GM18520 (cell line): ENCODE data around the gene SFT2D1.

Experiments
- ATAC-seq: cut with Tn5 transposase; IDR thresholded peaks from one replicate; pipeline ENCODE4 v1.9.1; 2021; ENCODE audit not compliant: unreplicated experiment

Gene SFT2D1

DNA sequence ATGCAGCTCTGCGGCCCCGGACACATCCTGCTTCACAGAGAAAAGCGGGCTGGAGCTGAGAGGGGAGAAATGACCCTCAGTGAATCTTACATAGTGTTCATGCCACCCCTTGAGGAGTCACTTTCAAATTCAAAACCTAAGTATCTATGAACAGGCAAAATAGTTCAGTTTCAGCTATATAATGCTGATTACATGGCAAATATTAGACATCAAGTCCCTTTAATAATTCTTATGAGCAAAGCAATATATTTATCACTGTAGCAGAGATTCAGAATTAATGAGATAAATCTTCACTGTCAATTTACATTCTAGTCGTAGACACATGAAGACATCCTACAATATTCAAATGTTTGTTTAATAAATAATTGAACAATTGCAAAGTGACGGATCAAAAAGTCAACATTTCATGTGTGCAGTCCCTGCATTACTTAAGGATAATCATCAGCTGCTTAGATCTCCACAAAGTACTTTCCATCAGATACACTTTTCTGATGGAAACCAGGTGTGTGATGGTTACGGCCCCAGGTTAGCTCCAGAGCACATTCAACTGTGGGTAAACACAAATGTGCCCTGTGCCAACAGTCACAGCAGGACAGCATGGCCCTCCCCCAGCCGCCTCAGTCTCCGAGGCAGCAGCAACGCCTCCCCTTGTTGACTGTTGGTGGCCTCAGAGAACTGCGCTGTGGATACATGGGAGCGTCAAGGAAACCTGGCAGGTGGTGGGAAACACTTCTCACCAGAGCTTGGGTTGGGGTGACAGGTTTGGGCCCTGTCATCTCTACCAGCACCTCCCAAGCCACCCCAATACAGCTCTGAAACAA is 33.4 kb downstream of the SFT2D1 start:
- no peak for ATAC-seq

DNA sequence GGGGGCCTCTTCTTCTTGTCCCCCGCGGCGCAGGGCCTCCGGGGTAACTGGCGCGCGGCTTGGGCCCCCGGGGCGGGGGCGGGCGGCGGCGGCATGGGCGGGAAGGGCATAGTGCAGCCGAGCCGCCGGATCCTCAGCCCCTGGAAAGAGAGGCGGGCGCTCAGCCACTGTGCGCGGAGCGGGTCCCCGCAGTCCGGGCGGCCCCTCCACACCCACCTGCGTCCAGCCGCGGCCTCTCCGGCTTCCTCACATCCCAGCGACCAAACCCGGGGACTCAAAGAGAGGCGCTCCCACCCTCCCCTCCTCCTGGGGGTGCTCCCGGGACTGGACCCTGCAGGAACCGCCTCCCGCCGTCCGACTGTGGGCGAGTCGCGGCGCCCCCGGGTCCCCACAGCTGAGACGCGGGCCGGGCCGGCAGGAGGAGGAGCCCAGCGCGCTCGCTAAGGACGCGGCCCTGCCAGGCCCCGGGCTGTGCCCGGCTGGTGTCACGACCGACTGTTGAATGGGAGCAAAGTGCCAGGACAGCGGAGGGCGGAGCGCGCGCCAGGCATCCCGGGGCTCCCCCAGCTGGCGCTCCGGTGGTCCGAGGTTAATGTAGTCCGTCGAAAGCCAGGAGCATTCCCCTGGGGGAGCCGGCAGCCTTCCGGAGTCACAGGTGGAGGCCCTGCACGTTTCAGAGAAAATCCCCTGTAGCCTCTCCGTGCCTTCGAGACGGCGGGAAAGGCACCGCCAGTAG is 34.1 kb downstream of the SFT2D1 start, which contains the start of gene PRR18:
Gene PRR18 (minus strand): TSS at position 360 of the 736 bp plus-strand sequence. CDS start 250 bp downstream, at position 110.
- ATAC-seq = no peak

DNA sequence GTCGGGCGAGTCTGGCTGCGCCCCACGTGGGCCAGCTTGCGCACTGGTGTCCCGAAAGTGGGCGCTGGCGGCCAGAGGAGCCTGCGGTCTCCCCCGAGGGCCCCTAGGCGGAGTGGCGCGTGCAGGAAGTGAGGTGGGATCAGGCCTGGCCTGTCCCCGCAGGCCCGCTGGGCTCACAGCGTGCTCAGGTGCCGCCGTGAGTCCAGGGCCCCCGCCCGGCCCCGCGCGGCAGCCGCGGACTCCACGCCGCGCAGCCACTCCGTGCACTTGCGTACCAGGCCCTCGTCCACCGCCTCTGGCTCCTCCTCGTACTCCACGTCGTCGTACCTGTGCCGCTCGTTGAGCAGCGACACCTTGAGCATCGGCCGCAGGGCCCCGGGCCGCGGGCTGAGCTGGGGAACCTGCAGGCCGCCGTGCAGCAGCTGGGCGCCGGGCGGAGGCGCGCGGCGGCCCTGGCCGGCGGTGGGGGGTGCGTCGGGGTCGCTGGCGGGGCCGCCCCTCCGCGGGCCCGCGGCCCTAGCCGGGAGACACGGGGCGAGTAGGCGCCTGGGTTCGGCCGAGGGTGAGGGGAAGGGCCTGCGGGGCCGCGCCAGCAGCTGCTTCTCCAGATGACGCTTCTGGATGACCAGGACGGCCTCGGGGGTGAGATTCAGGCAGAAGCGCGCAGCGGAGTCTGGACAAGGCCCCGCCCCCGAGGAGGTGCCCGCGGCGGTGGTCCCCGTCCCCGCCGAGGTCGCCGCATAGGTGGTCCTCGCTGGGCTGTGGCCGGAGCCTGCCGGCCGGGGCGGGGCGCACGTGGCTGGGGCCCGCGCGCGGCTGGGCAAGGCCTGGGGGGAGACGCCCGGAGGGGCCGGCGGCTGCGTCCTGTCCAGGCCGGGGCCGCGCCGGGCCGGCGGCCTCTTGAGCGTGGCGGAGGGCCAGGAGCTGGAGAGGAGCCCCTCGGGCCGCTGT is 35.0 kb downstream of the SFT2D1 start:
- no peak for ATAC-seq

GRCh38 chr6:166306378-166307081 is 35.8 kb downstream of the SFT2D1 start:
- no peak for ATAC-seq

- ATAC-seq = no peak
Measured at GRCh38 chr6:166305562-166306117, 36.7 kb downstream of the SFT2D1 start.

GRCh38 chr6:166304106-166304505 is 38.2 kb downstream of the SFT2D1 start:
- no peak for ATAC-seq

DNA sequence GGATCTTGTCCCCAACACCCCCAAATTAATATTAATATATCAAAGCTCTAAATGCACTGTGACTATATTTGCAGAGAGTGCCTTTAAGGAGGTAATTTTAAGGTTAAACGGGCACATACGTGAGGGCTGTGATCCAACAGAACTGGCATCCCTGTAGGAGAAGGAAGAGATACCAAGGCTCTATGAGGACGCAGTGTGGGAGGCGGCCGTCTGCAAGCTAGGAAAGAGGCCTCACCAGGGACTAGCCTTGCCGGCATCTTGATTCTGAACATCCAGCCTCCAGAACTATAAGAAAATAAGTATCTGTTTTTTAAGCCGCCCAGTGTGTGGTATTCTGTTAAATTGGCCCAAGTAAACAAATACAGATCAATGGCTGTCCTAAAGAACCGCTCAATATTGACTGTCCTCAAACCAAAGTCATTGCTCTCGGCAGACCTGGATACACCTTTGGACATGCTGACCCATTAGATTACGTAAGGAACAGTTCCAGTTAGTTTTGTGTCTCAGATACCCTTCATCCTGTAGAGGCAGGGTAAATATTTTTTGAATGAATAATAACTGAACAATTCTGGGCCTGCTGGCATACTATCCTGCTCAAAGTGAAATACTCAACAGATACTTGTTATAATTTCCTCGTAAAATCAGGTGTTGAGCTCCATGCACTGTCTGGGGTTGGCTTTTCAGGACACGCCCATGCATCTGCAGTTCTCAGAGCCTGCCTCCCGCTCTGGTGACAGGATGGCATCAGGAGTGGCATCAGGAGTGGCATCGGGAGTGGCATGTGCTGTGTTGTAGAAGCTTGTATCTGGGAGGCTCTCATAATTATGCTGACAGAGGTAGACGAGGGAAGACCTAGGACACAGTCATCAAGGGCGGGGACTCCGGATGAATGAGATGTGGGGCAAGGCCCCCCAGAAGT is 40.5 kb downstream of the SFT2D1 start:
- ATAC-seq = no peak

- no peak for ATAC-seq
Measured at GRCh38 chr6:166300357-166300987, 41.9 kb downstream of the SFT2D1 start.

DNA sequence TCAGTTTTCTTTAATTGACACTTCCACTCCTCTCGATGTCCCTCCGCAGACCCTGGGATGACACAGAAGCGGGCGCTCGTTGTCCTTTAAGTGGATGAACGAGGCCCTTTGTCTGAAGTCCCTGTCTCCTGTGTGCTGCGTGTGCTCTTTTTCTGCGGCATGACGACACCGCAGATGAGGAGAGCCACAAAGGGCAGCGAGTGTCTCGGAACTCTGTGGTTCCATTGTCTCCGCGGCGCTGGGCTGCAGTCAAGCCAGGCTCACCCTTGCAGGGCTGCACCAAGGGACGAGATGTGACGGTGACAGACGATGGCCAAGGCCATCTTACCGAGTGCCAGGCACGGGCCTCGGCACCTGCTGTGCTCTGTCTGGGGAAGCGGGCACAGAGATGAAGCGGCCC is 44.7 kb downstream of the SFT2D1 start:
- no peak for ATAC-seq

DNA sequence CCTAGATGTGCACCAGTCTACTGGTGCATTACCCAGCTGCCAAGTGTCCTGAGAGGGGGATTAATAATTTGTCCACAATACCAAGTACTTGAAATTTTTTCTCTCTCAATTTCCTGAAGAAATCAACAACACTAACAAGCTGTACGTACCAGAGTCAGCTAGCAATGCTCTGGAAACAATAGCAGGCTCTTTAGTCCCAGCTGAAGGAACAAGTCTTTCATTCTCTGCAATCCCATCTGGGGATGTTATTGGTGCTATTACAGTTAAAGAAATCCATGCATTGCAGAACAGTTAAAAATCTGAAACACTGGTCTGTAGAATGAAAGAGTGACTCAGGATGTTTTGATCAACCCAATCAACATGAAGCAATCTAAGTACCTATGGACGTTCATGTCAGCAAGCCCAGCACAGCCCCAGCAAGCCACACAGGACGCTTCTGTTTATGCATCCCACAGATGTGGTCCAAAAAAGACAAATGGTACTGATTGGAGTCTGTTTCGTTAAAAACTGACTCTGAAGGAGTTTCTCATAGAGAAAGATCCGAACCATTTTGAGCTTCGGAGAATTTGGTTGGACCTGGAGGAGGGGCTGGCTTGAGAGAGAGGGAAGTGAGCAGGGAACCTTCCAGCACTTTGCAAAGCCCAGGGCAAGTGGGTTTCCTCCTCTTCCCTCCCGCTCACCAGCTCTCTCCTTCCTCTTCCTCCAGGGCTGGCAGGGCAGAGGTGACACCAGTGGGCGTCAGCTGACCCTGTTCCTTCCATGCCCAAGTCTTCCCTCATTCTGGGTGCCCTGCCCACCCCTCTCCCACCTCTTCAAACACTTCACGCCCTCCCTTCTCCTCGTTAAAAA is 46.1 kb downstream of the SFT2D1 start:
- ATAC-seq = no peak

DNA sequence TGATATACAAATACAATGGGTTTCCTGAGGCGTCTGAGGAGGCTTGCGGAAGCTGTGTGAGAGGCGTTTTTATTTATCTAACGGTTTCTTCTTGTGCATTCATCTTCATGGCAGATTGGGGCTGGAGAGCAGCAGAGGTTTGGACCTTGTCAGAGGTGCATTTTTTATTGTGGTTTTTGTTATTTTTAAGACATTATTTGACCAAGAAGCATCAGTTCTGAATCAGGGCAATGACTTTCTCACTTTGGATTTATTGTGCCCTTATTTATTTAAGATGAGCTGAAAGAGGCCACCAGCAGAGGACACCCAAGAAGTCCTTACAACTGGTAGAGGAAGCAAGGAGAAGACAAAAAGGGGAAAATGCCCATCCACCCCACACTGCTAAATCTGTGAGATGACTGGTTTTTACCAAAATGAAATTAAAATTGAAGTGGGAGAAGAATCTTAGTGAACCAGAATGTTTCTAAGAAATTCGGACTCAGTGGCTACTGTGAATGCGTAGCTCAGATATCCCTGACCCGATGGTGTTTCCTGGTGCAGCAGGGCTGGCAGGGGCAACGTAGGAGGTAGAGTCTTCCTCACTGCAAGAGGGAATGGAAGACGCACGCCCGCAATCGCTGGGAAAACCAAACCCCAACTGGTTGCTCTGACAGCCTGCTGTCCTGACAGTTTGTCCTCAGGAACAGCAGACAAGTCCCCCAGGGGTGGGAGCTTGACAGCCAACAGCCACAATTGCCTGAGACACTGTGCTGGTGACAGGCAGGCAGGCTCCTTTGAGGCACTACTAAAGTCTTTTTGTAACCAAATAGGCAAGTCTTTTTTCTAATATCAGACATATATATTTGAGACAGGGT is 48.4 kb downstream of the SFT2D1 start:
- no peak for ATAC-seq

DNA sequence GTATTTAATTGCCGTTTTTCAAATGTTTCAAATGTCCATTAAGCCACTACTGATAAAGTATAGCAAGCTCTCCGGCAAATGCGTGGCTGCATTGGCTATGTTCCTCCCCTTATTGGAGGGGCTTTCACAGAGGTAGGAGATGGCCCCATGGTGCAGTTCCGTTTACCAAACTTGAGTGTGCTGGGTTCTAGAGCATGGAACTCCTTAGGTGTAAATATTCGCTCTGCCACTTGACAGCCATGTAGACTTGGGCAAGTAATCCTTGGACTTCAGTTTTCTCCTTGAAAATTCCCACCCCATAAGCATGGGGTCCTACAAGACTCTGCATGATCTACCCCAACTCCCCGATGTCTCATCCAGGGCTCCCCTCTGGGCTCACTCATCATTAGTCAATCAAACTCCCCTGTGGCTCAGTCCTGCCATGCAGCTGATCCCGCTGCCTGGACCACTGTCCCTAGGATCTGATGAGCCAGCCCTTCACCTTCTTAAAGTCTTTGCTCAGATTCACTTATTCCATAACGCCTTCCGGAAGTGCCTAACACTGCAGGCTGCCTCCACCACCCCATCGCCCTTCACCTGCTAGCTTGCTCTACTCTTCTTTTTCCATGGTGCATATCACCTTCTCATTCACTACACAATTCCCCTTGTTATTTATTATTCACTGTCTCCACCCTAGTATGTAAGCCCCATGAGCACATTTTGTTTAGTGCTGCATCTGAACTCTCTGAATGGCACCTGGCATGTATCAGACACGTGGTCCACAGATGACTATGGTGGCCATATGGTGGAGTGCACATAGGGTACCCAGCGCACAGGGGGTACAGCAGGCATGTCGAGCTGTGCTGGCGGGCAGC is 52.9 kb downstream of the SFT2D1 start:
- no peak for ATAC-seq

GRCh38 chr6:166286839-166287271 is 55.5 kb downstream of the SFT2D1 start:
- ATAC-seq = peak; percentile 76

DNA sequence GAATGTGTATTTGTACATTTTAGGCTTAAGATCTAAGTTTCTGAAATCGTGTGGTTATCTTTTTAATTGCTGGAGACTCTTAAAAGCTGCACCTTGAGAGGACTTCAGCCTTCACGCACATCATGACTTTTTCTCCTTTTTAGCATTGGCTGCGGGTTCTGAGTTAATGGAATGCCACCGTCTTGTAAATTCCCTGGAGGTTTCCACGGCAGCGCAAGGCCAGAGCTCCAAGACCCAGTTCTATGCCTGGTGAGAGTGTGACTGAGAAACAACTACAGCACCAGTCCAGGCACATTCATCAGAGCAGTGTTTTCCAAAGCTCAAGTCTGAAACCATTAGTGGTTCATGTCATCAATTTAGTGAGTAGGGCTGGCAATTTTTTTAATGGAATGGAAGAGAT is 57.1 kb downstream of the SFT2D1 start:
- ATAC-seq = no peak

DNA sequence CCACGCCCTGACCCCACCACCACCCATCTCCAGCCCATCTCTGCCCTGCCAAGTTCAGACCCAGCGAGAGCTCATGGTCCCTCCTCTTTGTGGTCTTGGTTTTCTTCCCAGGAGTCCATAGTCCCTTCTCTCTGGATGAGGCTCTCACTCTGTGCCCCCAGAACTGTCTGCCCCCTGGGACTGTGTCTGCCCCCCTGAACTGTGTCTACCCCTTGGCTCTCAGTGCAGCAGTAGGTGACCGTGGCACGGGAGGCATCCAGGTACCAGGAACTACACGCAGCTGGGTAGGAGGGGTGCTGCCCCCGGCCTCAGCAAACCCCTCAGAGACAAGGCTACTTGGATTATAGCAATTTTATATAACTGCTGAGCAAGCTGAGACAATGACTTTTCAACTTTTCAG is 57.7 kb downstream of the SFT2D1 start:
- no peak for ATAC-seq
